GM10847 (cell line): ENCODE results near the gene NNAT.

Experiments
- POLR2A ChIP-seq: IDR thresholded peaks from 2 replicates; pipeline ENCODE4 v1.6.1; 2011; ENCODE audit not compliant: insufficient read length; ENCODE audit errors: extremely low read depth

Gene NNAT

GRCh38 chr20:37565134-37565811 is 44.2 kb downstream of the NNAT start:
- no peak for TF ChIP-seq POLR2A

DNA sequence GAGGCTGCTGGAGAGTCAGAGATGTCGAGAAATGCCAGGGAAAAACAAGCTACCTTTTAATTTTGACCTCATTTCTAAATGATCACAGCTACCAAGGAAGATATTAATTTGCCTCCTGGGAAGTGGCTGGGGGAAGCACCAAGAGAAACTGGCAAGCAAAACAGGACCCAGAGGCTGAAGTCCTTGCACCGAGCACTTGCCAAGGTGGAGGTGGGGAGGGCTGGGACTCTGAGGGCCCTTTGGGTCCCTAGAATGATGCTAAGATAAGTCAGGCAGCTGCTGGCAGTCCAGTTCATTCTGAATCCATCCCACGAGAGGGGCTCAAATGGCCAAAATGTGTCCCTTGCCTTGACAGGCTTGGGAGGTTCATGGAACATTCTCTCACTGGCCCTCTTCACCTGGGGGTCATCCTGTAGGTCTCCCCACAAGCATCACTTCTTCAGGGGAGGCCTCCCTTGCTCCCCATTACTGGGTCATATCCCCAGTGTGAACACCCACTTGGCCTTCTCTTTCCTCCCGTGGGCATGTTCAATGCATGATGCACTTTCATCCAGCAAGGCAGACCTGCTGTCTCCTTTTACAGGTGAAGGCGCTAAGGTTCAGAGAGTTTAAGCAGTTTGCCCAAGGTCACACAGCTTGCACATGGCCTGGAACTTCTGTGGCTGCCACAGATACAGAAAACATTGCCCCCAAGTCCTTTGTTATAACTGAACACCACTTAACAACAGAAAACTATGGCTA is 45.7 kb downstream of the NNAT start:
- no peak for TF ChIP-seq POLR2A

GRCh38 chr20:37567331-37567665 is 46.2 kb downstream of the NNAT start:
- no peak for TF ChIP-seq POLR2A

- TF ChIP-seq POLR2A, result no peak
These were observed 46.9 kb downstream of the NNAT start for GRCh38 chr20:37567671-37568588.

DNA sequence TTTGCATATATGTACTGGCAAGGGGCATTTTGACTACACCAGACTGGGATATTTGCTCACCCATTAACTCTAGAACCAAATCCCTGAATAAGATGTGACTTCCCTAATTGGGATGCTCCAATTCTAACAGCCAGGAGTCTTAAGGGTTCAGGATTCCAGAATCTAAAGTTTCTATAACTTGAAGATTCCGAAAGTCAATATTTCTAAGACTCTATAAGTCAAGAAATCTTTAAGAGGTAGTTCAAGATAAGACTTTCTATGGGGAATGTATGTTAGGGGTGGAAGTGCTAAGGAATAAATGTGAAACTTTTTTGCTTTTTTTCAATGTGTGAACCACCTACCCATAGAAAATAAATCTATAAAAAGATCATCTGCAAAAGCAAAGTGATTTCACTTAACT is 49.4 kb downstream of the NNAT start:
- no peak for TF ChIP-seq POLR2A

DNA sequence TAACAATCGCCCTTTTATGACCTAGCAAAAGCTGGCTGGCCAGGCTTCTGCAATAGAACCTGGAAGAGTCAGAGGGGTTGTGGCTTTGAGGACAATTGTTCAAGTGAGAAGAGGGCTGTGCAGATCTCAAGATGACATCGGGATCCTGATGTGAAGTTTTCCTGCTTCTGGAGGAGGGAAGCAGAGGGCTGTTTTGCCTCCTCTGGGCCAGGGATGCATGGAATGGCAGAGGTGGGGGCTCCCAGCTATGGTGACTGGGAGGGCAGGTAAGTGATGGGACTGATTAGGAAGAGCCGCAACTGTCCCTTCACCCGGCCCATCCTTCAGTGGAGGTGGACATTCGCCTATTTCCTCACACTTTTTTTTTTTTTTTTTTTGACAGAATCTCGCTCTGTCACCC is 50.0 kb downstream of the NNAT start:
- no peak for TF ChIP-seq POLR2A
